Mucosa of descending colon (tissue), 3 donors: ENCODE data around the gene RFX5. TPM values are rescaled to one million over a fixed set of nuclear protein-coding genes. Genes with fewer than 3 reads are reported as not detected.
A peak's percentile ranks its signal among the peaks of the same experiment; 100 is the strongest.

ENCODE experiments used
- ATAC-seq: fragments of 200-7000 bp; cut with Tn5 transposase; one replicate; pipeline ENCODE4 v1.9.1; 2020; ENCODE audit warnings: mild to moderate bottlenecking, moderate library complexity
- DNase-seq, 3 donors: peaks; one replicate each; pipeline ENCODE4 v3.0.0-alpha.2; 2020
- H3K36me3 ChIP-seq: fragments of 200-600 bp; one replicate; pipeline ENCODE4 v1.8.0; 2021; ENCODE audit warnings: low read depth, mild to moderate bottlenecking
- H3K4me1 ChIP-seq: fragments of 200-600 bp; one replicate; pipeline ENCODE4 v1.8.0; 2021; ENCODE audit warnings: low read depth, mild to moderate bottlenecking
- H3K4me3 ChIP-seq: fragments of 200-600 bp; one replicate; pipeline ENCODE4 v1.8.0; 2021; ENCODE audit warnings: mild to moderate bottlenecking
- H3K9me3 ChIP-seq: fragments of 200-600 bp; one replicate; pipeline ENCODE4 v1.8.0; 2021; ENCODE audit warnings: mild to moderate bottlenecking
- intact Hi-C, 2 donors: fragments of 100-400 bp; cut with DNase I in 1 of 2; cut with micrococcal nuclease in 1 of 2; formaldehyde crosslinking; loops; one replicate each; pipeline versions ENCODE4 v1.11.0 to v1.11.1; 2022; cut with DNase I, micrococcal nuclease
- total RNA-seq, 3 donors: library from RNA; stranded (reverse); fragmentation: NEBNext Ultra II Directional in 2 of 3; extraction: Animal tissue kit (Norgen Biotek cat#: 25700) in 2 of 3; gene quantifications; one replicate each; pipeline versions ENCODE4 v1.2.1 to v1.2.4, GENCODE V29; 2021 to 2023
- TF ChIP-seq, protein P1 (sequence below): fragments of 200-600 bp; IDR thresholded peaks from one replicate; pipeline ENCODE4 v1.8.0; 2022; ENCODE audit warnings: antibody characterized with exemption, mild to moderate bottlenecking
- donor health status: DM: no; HTN: no; CAD: no; lungs with moderate emphysema.
- donor health status: DM: no; HTN: no; CAD: no.
- donor health status: DM: no; HTN: yes; CAD: no.

RFX5 gene
- total RNA-seq, 3 donors from 2014 or later, result 20.5 to 45.3 (median 31.8) TPM

DNA sequence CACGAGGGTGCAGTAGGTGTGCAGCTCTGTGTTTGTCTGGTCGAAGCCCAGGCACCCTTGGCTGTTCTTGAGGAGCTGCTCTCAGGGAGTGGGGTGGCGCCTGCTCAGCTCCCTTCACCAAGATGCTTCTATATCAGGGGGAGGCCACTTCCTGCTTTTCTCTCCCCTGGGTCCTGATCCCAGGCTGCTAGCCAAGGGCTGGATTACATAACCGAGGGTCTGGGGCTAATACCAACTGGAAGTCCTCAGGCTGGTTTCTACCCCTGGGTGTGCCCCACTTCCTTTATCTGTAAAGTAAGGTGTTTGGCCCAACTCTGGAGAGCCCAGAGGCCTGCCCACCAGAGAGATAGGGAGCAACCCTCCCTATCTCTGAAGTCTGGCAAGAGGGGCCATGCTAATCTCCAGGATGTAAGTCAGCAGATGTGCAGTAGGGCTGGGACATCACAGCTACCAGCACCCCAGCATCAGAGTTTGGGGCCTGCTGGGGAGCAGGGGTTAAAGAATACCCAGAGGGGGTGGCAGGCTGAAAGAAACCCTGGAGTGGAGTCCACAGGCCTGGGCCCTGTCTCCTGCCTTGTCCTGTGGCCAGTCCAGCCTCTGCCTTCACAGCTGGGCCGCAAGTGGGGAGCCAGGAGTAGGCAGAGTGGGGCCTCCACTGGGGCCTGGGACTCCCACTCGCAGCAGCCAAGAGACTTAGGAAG, 23.3 kb upstream of the RFX5 start:
- intact Hi-C loops, result no loop called here
- TF ChIP-seq, protein P1, sequence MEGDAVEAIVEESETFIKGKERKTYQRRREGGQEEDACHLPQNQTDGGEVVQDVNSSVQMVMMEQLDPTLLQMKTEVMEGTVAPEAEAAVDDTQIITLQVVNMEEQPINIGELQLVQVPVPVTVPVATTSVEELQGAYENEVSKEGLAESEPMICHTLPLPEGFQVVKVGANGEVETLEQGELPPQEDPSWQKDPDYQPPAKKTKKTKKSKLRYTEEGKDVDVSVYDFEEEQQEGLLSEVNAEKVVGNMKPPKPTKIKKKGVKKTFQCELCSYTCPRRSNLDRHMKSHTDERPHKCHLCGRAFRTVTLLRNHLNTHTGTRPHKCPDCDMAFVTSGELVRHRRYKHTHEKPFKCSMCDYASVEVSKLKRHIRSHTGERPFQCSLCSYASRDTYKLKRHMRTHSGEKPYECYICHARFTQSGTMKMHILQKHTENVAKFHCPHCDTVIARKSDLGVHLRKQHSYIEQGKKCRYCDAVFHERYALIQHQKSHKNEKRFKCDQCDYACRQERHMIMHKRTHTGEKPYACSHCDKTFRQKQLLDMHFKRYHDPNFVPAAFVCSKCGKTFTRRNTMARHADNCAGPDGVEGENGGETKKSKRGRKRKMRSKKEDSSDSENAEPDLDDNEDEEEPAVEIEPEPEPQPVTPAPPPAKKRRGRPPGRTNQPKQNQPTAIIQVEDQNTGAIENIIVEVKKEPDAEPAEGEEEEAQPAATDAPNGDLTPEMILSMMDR, result no peak
- ATAC-seq (no peak), DNase-seq (peak in 1 of 3 donors; percentile 48)
- no peaks in the 10 kb centered on the region for H3K9me3 ChIP-seq
- H3K4me1 ChIP-seq, result peaks cover 33% of the 10 kb centered on the region
- H3K4me3 ChIP-seq, result no peak overlapping the region
- H3K36me3 ChIP-seq, result no peaks in the 10 kb centered on the region

- Histone ChIP-seq H3K4me1 (peaks cover 33% of the 10 kb centered on the region), H3K4me3 (no peak overlapping the region), H3K9me3 (no peaks in the 10 kb centered on the region), H3K36me3 (peaks cover 7% of the 10 kb centered on the region)
- TF ChIP-seq, protein P1, result no peak
- DNase-seq, result peak in 1 of 3 donors; percentile 59
- intact Hi-C loops, result no loop called here
- peak; percentile 11 for ATAC-seq
Measured at GRCh38 chr1:151369621-151370048, 22.6 kb upstream of the RFX5 start.

GRCh38 chr1:151369302-151369610, 22.2 kb upstream of the RFX5 start:
- H3K4me1 ChIP-seq, result peaks cover 33% of the 10 kb centered on the region
- no peaks in the 10 kb centered on the region for H3K9me3 ChIP-seq
- TF ChIP-seq, protein P1, result no peak
- peaks cover 8% of the 10 kb centered on the region for H3K36me3 ChIP-seq
- intact Hi-C loops, result no loop called here
- H3K4me3 ChIP-seq, result no peak overlapping the region
- DNase-seq (no peak), ATAC-seq (no peak)

- ATAC-seq, result no peak
- TF ChIP-seq, protein P1, result no peak
- Histone ChIP-seq H3K4me1 (peaks cover 31% of the 10 kb centered on the region), H3K36me3 (peaks cover 8% of the 10 kb centered on the region), H3K4me3 (no peak overlapping the region), H3K9me3 (no peaks in the 10 kb centered on the region)
- intact Hi-C loops, result no loop called here
- peak in 1 of 3 donors; percentile 49 for DNase-seq
Measured at GRCh38 chr1:151368393-151369301, 21.6 kb upstream of the RFX5 start.

DNA sequence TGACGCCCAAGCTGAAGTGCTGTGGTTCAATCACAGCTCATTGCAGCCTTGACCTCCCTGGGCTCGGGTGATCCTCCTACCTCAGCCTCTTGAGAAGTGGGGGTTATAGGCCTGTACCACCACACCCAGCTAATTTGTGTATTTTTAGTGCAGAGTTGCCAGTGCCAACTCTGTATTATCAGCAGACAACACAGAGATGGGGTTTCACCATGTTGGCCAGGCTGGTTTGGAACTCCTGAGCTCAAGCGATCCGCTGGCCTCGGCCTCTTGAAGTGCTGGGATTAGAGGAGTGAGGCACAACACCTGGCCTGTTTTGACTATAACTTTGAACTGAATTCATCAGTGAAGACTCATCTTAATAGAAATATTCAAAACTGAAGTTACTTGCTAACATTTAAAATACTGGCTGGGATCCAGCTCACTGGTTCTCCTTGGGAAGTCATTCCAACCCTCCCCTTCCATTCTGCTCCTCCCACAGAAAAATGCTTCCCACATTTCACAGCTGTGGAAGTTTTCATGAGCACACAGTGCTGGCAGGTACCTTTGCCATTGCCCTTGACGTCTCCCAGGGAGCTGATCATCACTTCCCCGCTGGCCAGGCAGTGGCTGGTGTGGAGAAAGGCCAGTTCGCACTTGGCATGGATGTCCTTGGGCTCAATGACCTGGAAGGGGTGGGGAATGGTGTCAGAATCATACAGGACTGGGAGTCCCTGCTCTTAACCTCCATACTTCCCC, 20.8 kb upstream of the RFX5 start:
- ATAC-seq (no peak), DNase-seq (peak in 1 of 3 donors; percentile 25)
- Histone ChIP-seq H3K9me3 (no peaks in the 10 kb centered on the region), H3K36me3 (peaks cover 8% of the 10 kb centered on the region), H3K4me1 (peaks cover 22% of the 10 kb centered on the region), H3K4me3 (no peak overlapping the region)
- intact Hi-C loops, result no loop called here
- TF ChIP-seq, protein P1, result no peak
